Neural progenitor cell (in vitro differentiated cells): ENCODE results near the gene CCDC85C. TPM values are rescaled to one million over a fixed set of nuclear protein-coding genes. Genes with fewer than 3 reads are reported as not detected.
"Not testable (repeated sequence)": the region's sequence is repeated elsewhere in the genome, so short reads cannot be mapped to it uniquely, and the experiment has no call there.

Source experiments
- DNase-seq: peaks from one replicate; pipeline ENCODE4 v3.0.0-alpha.2; 2016; ENCODE audit warnings: low spot score
- H2AFZ ChIP-seq: fragments of 200-600 bp; sonication (generic); replicated peaks from 2 replicates; pipeline ENCODE4 v1.6.1; 2016; ENCODE audit warnings: antibody characterized with exemption
- H3F3A ChIP-seq: fragments of 200-600 bp; sonication (generic); 2 replicates; pipeline ENCODE4 v1.6.1; 2016; ENCODE audit warnings: antibody characterized with exemption, low read depth
- H3K27ac ChIP-seq: fragments of 200-600 bp; sonication (generic); 2 replicates; pipeline ENCODE4 v1.5.1; 2016; ENCODE audit warnings: mild to moderate bottlenecking
- H3K27me3 ChIP-seq: fragments of 200-600 bp; sonication (generic); 2 replicates; pipeline ENCODE4 v1.6.1; 2016; ENCODE audit warnings: mild to moderate bottlenecking, moderate library complexity
- H3K36me3 ChIP-seq: fragments of 200-600 bp; sonication (generic); 2 replicates; pipeline ENCODE4 v1.5.1; 2016
- H3K4me1 ChIP-seq: fragments of 200-600 bp; sonication (generic); 2 replicates; pipeline ENCODE4 v1.6.1; 2016; ENCODE audit warnings: mixed run types
- H3K4me2 ChIP-seq: fragments of 200-600 bp; sonication (generic); 2 replicates; pipeline ENCODE4 v1.6.1; 2016
- H3K4me3 ChIP-seq: fragments of 200-600 bp; sonication (generic); 2 replicates; pipeline ENCODE4 v1.5.1; 2016
- H3K79me2 ChIP-seq: fragments of 200-600 bp; sonication (generic); 2 replicates; pipeline ENCODE4 v1.6.1; 2016; ENCODE audit warnings: low read depth
- H3K9ac ChIP-seq: fragments of 200-600 bp; sonication (generic); 2 replicates; pipeline ENCODE4 v1.6.1; 2016
- H3K9me3 ChIP-seq: fragments of 200-600 bp; sonication (generic); 2 replicates; pipeline ENCODE4 v1.5.1; 2016; ENCODE audit warnings: low read depth
- H4K20me1 ChIP-seq: fragments of 200-600 bp; sonication (generic); 2 replicates; pipeline ENCODE4 v1.6.1; 2016; ENCODE audit warnings: low read depth
- H3K27ac Mint-ChIP-seq: 3 replicates; pipeline ENCODE4 v1.8.0; 2021; ENCODE audit warnings: mixed read lengths
- H3K27me3 Mint-ChIP-seq: 2 replicates; pipeline ENCODE4 v1.8.0; 2022; ENCODE audit warnings: low read depth, mild to moderate bottlenecking, inconsistent platforms, moderate library complexity, mixed read lengths; ENCODE audit not compliant: insufficient read depth
- H3K36me3 Mint-ChIP-seq: 3 replicates; pipeline ENCODE4 v1.8.0; 2021; ENCODE audit warnings: mixed read lengths
- H3K4me1 Mint-ChIP-seq: 3 replicates; pipeline ENCODE4 v1.8.0; 2021; ENCODE audit warnings: mixed read lengths
- H3K4me3 Mint-ChIP-seq: 3 replicates; pipeline ENCODE4 v1.8.0; 2021; ENCODE audit warnings: mild to moderate bottlenecking, moderate library complexity, mixed read lengths
- H3K9me3 Mint-ChIP-seq: 3 replicates; pipeline ENCODE4 v1.8.0; 2020; ENCODE audit warnings: mixed read lengths
- EZH2 ChIP-seq: fragments of 200-600 bp; sonication (generic); IDR thresholded peaks from 2 replicates; pipeline ENCODE4 v1.6.1; 2017; ENCODE audit warnings: antibody characterized with exemption, mild to moderate bottlenecking, moderate library complexity
- EZH2phosphoT487 ChIP-seq: fragments of 200-600 bp; sonication (generic); IDR thresholded peaks from 2 replicates; pipeline ENCODE4 v1.6.1; 2017; ENCODE audit warnings: antibody characterized with exemption
- total RNA-seq: library from RNA; depleted of rRNA; stranded (reverse); fragments of >200 nt; gene quantifications from 2 replicates; pipeline ENCODE4 v1.2.3, GENCODE V29; 2015; ENCODE audit warnings: low replicate concordance
- TF ChIP-seq, protein P1 (sequence below): fragments of 200-600 bp; sonication (generic); IDR thresholded peaks from 2 replicates; pipeline ENCODE4 v1.5.1; 2017; ENCODE audit warnings: antibody characterized with exemption, mild to moderate bottlenecking

Gene CCDC85C
- total RNA-seq, 1 donor from 2014 or later = 19.0 TPM

DNA sequence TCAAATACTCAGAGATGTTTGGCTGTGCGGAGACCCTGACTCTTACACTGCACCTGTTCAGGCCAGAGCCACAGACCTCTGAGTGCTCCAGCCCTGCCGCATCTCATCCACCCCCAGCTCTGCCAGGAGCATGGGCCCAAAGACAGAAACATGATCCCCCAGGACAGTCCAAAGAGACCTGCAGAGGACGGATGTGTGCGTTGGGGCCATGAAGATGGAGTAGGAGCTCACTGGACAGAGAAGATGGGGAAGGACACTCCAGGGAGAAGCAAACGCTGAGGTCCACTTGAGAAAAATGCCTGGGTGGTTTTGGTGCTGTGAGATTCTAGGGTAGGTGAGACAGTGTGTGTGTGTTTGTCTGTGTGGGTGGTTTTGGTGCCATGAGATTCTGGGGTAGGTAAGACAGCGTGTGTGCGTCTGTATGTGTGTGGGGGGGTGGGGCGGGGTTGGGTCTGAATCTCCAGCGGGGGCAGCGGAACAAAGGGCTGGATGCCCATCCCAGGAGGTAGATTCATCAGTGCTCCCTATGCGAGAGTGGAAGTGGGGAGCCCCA is 40.1 kb upstream of the CCDC85C start:
- H3K9me3 ChIP-seq = no peaks in the 10 kb centered on the region
- H3K36me3 ChIP-seq = no peaks in the 10 kb centered on the region
- no peaks in the 10 kb centered on the region for H4K20me1 ChIP-seq
- Mint-ChIP-seq H3K9me3 (no peaks in the 10 kb centered on the region), H3K36me3 (no peaks in the 10 kb centered on the region), H3K4me3 (peak overlapping the region; percentile 54), H3K27me3 (peaks cover 17% of the 10 kb centered on the region), H3K4me1 (peaks cover 23% of the 10 kb centered on the region), H3K27ac (no peak overlapping the region)
- peaks cover 26% of the 10 kb centered on the region for H3K27me3 ChIP-seq
- DNase-seq = no peak
- peak overlapping the region; percentile 72 for H3K4me2 ChIP-seq
- H3F3A ChIP-seq = peaks cover 7% of the 10 kb centered on the region
- TF ChIP-seq, protein P1, sequence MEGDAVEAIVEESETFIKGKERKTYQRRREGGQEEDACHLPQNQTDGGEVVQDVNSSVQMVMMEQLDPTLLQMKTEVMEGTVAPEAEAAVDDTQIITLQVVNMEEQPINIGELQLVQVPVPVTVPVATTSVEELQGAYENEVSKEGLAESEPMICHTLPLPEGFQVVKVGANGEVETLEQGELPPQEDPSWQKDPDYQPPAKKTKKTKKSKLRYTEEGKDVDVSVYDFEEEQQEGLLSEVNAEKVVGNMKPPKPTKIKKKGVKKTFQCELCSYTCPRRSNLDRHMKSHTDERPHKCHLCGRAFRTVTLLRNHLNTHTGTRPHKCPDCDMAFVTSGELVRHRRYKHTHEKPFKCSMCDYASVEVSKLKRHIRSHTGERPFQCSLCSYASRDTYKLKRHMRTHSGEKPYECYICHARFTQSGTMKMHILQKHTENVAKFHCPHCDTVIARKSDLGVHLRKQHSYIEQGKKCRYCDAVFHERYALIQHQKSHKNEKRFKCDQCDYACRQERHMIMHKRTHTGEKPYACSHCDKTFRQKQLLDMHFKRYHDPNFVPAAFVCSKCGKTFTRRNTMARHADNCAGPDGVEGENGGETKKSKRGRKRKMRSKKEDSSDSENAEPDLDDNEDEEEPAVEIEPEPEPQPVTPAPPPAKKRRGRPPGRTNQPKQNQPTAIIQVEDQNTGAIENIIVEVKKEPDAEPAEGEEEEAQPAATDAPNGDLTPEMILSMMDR = no peak
- TF ChIP-seq EZH2phosphoT487 = no peak
- no peak for TF ChIP-seq EZH2
- H2AFZ ChIP-seq = no peak overlapping the region
- H3K27ac ChIP-seq = no peak overlapping the region
- no peak overlapping the region for H3K9ac ChIP-seq
- peaks cover 21% of the 10 kb centered on the region for H3K4me1 ChIP-seq
- H3K79me2 ChIP-seq = no peaks in the 10 kb centered on the region
- no peak overlapping the region for H3K4me3 ChIP-seq

DNA sequence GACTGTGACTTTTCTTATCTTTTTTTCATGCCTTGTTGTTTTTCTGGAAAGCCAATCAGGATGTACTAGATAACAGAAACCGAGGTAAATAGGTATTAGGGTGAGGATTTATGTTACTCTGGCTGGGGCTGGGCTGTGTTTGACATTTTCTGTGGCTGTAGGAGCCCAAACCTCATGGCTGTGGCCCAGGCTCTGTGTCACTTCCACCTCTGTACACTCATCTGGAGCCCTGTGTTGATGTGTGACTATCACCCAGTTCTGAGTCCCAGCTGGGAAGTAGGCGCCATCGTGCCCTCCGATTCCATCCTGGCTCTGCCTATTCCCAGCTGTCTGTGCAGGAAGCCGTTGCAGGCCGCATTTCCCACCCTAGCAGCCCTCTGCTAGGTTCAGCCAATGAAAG is 39.3 kb upstream of the CCDC85C start:
- H3K4me1 Mint-ChIP-seq = peaks cover 20% of the 10 kb centered on the region
- peaks cover 15% of the 10 kb centered on the region for H3K27me3 Mint-ChIP-seq
- H3K36me3 Mint-ChIP-seq = no peaks in the 10 kb centered on the region
- Histone ChIP-seq H2AFZ (no peak overlapping the region), H4K20me1 (no peaks in the 10 kb centered on the region), H3K4me3 (no peak overlapping the region), H3K9me3 (no peaks in the 10 kb centered on the region), H3K4me2 (no peak overlapping the region), H3K9ac (no peak overlapping the region), H3K27ac (no peak overlapping the region), H3F3A (peaks cover 7% of the 10 kb centered on the region), H3K79me2 (no peaks in the 10 kb centered on the region), H3K4me1 (peaks cover 21% of the 10 kb centered on the region), H3K27me3 (peaks cover 26% of the 10 kb centered on the region), H3K36me3 (no peaks in the 10 kb centered on the region)
- H3K27ac Mint-ChIP-seq = no peak overlapping the region
- H3K9me3 Mint-ChIP-seq = no peaks in the 10 kb centered on the region
- TF ChIP-seq EZH2phosphoT487 (no peak), EZH2 (no peak)
- TF ChIP-seq, protein P1 = no peak
- no peak for DNase-seq
- no peak overlapping the region for H3K4me3 Mint-ChIP-seq

DNA sequence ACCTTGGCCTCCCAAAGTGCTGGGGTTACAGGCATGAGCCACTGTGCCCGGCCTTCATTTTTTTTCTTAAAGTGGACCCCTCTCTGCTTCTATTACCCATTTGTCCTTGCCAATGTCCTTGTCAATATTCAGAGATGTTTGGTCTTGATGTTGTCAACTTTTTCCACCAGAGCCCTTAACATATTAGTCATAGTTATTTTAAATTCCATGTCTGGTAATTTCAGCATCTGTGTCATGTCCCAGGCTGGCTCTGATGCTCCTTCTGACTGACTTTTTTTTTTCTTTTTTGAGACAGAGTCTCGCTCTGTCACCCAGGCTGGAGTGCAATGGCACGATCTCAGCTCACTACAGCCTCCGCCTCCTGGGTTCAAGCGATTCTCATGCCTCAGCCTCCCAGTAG is 38.8 kb upstream of the CCDC85C start:
- H3K9ac ChIP-seq, H3K36me3 ChIP-seq, H3K9me3 ChIP-seq, H3K4me3 Mint-ChIP-seq, H3K36me3 Mint-ChIP-seq, H3K4me3 ChIP-seq, H2AFZ ChIP-seq, H3K27ac Mint-ChIP-seq, DNase-seq, H3K27ac ChIP-seq, H3K79me2 ChIP-seq, H3K9me3 Mint-ChIP-seq, H4K20me1 ChIP-seq, H3K4me2 ChIP-seq, H3F3A ChIP-seq: not testable (repeated sequence)
- Mint-ChIP-seq H3K27me3 (peaks cover 15% of the 10 kb centered on the region), H3K4me1 (peaks cover 16% of the 10 kb centered on the region)
- Histone ChIP-seq H3K27me3 (peaks cover 26% of the 10 kb centered on the region), H3K4me1 (peaks cover 21% of the 10 kb centered on the region)

DNA sequence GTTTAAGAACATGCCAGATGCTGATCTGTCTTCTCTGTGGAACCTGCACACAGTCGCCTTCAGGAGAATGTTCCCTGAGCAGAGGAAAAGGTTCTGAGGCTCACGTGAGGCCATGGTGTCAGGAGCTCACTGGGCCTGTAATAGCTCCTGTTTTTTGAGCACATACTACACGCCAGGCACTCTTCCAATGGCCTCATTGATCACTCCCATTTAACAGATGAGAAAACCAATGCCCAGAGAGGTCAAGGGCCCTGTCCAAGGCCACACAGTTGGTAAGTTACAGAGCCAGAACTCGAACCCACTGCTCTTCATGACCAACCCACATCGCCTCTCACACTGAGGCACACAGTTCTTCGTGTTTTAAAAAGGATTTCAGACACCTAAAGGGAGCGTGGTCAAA is 33.6 kb upstream of the CCDC85C start:
- H3K27ac Mint-ChIP-seq = peak overlapping the region; percentile 50
- Histone ChIP-seq H3K27me3 (no peaks in the 10 kb centered on the region), H3K79me2 (no peaks in the 10 kb centered on the region), H3K4me3 (no peak overlapping the region), H3K27ac (no peak overlapping the region), H3K36me3 (no peaks in the 10 kb centered on the region), H2AFZ (no peak overlapping the region), H4K20me1 (no peaks in the 10 kb centered on the region), H3K9ac (no peak overlapping the region), H3K9me3 (no peaks in the 10 kb centered on the region), H3K4me1 (peaks cover 8% of the 10 kb centered on the region), H3F3A (peaks cover 3% of the 10 kb centered on the region), H3K4me2 (no peak overlapping the region)
- no peak for DNase-seq
- no peak overlapping the region for H3K4me3 Mint-ChIP-seq
- H3K36me3 Mint-ChIP-seq = no peaks in the 10 kb centered on the region
- TF ChIP-seq EZH2phosphoT487 (no peak), EZH2 (no peak)
- TF ChIP-seq, protein P1 = no peak
- peaks cover 4% of the 10 kb centered on the region for H3K27me3 Mint-ChIP-seq
- no peaks in the 10 kb centered on the region for H3K9me3 Mint-ChIP-seq
- H3K4me1 Mint-ChIP-seq = peaks cover 31% of the 10 kb centered on the region
